ENCODE results near the gene POLR1G.

Gene POLR1G

GRCh38 chr19:45446944-45447343 is 40.5 kb downstream of the POLR1G start:
- no peak for DNase-seq

GRCh38 chr19:45448425-45448756 is 41.9 kb downstream of the POLR1G start:
- DNase-seq: no peak

- no peak for DNase-seq
Observed at GRCh38 chr19:45448887-45449299, 42.4 kb downstream of the POLR1G start.

- no peak for DNase-seq
Observed at GRCh38 chr19:45450012-45450333, 43.5 kb downstream of the POLR1G start.

- DNase-seq: no peak
Observed at GRCh38 chr19:45451131-45451849, 44.8 kb downstream of the POLR1G start.

- DNase-seq: no peak
Observed at GRCh38 chr19:45451850-45452387, 45.5 kb downstream of the POLR1G start.

- DNase-seq: peak; percentile 94 to 96
Observed at GRCh38 chr19:45455707-45456499, 49.5 kb downstream of the POLR1G start.

GRCh38 chr19:45456500-45456815 is 50.0 kb downstream of the POLR1G start:
- no peak for DNase-seq

- no peak for DNase-seq
Observed at GRCh38 chr19:45457776-45458175, 51.3 kb downstream of the POLR1G start.
